Loucy (cell line): ENCODE measurements around the gene ZNF782.

Experiments
- H2AFZ ChIP-seq: fragments of 200-600 bp; sonication (generic); 2 replicates; pipeline ENCODE4 v1.6.0; 2016; ENCODE audit warnings: antibody characterized with exemption, mild to moderate bottlenecking, low read length, moderate library complexity
- H3F3A ChIP-seq: fragments of 200-600 bp; 2 replicates; pipeline ENCODE4 v1.6.0; 2016; ENCODE audit warnings: antibody characterized with exemption, low read depth, mild to moderate bottlenecking
- H3K27me3 ChIP-seq: fragments of 200-600 bp; sonication (generic); 2 replicates; pipeline ENCODE4 v1.6.1; 2014; ENCODE audit warnings: low read length, mild to moderate bottlenecking; ENCODE audit not compliant: insufficient read depth, poor library complexity, severe bottlenecking
- H3K36me3 ChIP-seq: fragments of 200-600 bp; sonication (generic); 2 replicates; pipeline ENCODE4 v1.6.1; 2016; ENCODE audit warnings: low read length; ENCODE audit not compliant: insufficient read depth
- H3K4me1 ChIP-seq: fragments of 200-600 bp; sonication (generic); 2 replicates; pipeline ENCODE4 v1.5.1; 2014; ENCODE audit warnings: low read length, mild to moderate bottlenecking; ENCODE audit not compliant: insufficient read depth, poor library complexity, severe bottlenecking
- H3K4me2 ChIP-seq: fragments of 200-600 bp; sonication (generic); 2 replicates; pipeline ENCODE4 v1.6.0; 2014; ENCODE audit warnings: antibody characterized with exemption, low read length, low read depth, mild to moderate bottlenecking; ENCODE audit not compliant: poor library complexity, severe bottlenecking
- H3K4me3 ChIP-seq: fragments of 200-600 bp; sonication (generic); 2 replicates; pipeline ENCODE4 v1.5.1; 2014; ENCODE audit warnings: low read length, mild to moderate bottlenecking, mixed read lengths; ENCODE audit not compliant: poor library complexity, severe bottlenecking
- H3K79me2 ChIP-seq: fragments of 200-600 bp; sonication (generic); 2 replicates; pipeline ENCODE4 v1.6.1; 2014; ENCODE audit warnings: low read length; ENCODE audit not compliant: insufficient read depth
- H3K9ac ChIP-seq: fragments of 200-600 bp; sonication (generic); 2 replicates; pipeline ENCODE4 v1.6.0; 2014; ENCODE audit warnings: mild to moderate bottlenecking, low read depth, low read length, moderate library complexity; ENCODE audit not compliant: poor library complexity, severe bottlenecking
- H3K9me2 ChIP-seq: fragments of 200-600 bp; sonication (generic); replicated peaks from 2 replicates; pipeline ENCODE4 v1.6.1; 2016; ENCODE audit warnings: low read depth, low read length, mixed read lengths
- H3K9me3 ChIP-seq: fragments of 200-600 bp; sonication (generic); 2 replicates; pipeline ENCODE4 v1.6.1; 2014; ENCODE audit warnings: mild to moderate bottlenecking, antibody characterized with exemption, low read length, low read depth; ENCODE audit not compliant: insufficient read depth
- H4K20me1 ChIP-seq: fragments of 200-600 bp; sonication (generic); 2 replicates; pipeline ENCODE4 v1.6.0; 2014; ENCODE audit warnings: antibody characterized with exemption, low read length, mild to moderate bottlenecking; ENCODE audit not compliant: insufficient read depth, poor library complexity, severe bottlenecking
- EZH2phosphoT487 ChIP-seq: fragments of 200-600 bp; IDR thresholded peaks from 2 replicates; pipeline ENCODE4 v1.6.1; 2018; ENCODE audit warnings: antibody characterized with exemption, mild to moderate bottlenecking, moderate library complexity, borderline replicate concordance
- TF ChIP-seq, protein P1 (sequence below): fragments of 200-600 bp; sonication (generic); conservative IDR thresholded peaks from 2 replicates; pipeline ENCODE4 v1.5.1; 2014; ENCODE audit warnings: mild to moderate bottlenecking, antibody characterized with exemption, low read length

ZNF782 gene

GRCh38 chr9:96883922-96884321, 29.6 kb upstream of the ZNF782 start:
- Histone ChIP-seq H3K4me3 (no peak overlapping the region), H3K4me1 (no peaks in the 10 kb centered on the region), H3K27me3 (no peaks in the 10 kb centered on the region), H3K9ac (no peak overlapping the region), H3K4me2 (no peak overlapping the region), H4K20me1 (no peaks in the 10 kb centered on the region), H3K36me3 (no peaks in the 10 kb centered on the region), H3K9me2 (no peaks in the 10 kb centered on the region), H3K9me3 (no peaks in the 10 kb centered on the region), H2AFZ (no peak overlapping the region), H3F3A (no peaks in the 10 kb centered on the region), H3K79me2 (no peaks in the 10 kb centered on the region)
- TF ChIP-seq EZH2phosphoT487: no peak
- TF ChIP-seq, protein P1, sequence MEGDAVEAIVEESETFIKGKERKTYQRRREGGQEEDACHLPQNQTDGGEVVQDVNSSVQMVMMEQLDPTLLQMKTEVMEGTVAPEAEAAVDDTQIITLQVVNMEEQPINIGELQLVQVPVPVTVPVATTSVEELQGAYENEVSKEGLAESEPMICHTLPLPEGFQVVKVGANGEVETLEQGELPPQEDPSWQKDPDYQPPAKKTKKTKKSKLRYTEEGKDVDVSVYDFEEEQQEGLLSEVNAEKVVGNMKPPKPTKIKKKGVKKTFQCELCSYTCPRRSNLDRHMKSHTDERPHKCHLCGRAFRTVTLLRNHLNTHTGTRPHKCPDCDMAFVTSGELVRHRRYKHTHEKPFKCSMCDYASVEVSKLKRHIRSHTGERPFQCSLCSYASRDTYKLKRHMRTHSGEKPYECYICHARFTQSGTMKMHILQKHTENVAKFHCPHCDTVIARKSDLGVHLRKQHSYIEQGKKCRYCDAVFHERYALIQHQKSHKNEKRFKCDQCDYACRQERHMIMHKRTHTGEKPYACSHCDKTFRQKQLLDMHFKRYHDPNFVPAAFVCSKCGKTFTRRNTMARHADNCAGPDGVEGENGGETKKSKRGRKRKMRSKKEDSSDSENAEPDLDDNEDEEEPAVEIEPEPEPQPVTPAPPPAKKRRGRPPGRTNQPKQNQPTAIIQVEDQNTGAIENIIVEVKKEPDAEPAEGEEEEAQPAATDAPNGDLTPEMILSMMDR: no peak

DNA sequence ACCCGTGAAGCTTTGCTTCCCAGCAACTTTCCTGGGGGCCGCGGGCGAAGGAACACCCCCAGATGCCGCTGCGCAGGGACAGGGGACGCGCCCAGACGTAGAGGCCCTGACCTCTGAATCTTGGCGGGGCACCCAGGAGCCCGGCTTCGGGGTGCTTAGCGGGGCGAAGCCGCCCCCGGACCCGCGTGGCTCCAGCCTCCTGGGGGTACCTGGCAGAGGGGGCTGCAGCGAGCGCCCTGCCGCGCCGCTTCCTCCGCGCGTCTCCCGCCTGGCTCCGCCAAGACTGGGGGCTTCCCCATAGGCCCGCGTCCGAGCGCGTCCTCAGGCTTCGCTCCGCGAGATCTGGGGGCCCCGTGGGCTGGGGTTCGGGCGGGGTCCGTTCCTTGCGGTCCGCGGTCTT, 23.0 kb upstream of the ZNF782 start:
- Histone ChIP-seq H3K79me2 (no peaks in the 10 kb centered on the region), H3F3A (no peaks in the 10 kb centered on the region), H2AFZ (no peak overlapping the region), H3K36me3 (no peaks in the 10 kb centered on the region), H3K9me2 (no peaks in the 10 kb centered on the region), H3K4me1 (no peaks in the 10 kb centered on the region), H3K9me3 (no peaks in the 10 kb centered on the region), H3K27me3 (no peaks in the 10 kb centered on the region), H3K4me3 (no peak overlapping the region), H3K9ac (no peak overlapping the region), H3K4me2 (no peak overlapping the region), H4K20me1 (no peaks in the 10 kb centered on the region)
- TF ChIP-seq EZH2phosphoT487: no peak
- TF ChIP-seq, protein P1: no peak

- no peak overlapping the region for H2AFZ ChIP-seq
- H3K4me1 ChIP-seq: no peaks in the 10 kb centered on the region
- no peaks in the 10 kb centered on the region for H3K36me3 ChIP-seq
- no peaks in the 10 kb centered on the region for H3K79me2 ChIP-seq
- no peak overlapping the region for H3K4me2 ChIP-seq
- H3F3A ChIP-seq: no peaks in the 10 kb centered on the region
- no peaks in the 10 kb centered on the region for H4K20me1 ChIP-seq
- H3K9me2 ChIP-seq: no peaks in the 10 kb centered on the region
- H3K4me3 ChIP-seq: no peak overlapping the region
- no peak overlapping the region for H3K9ac ChIP-seq
- H3K9me3 ChIP-seq: no peaks in the 10 kb centered on the region
- TF ChIP-seq, protein P1: no peak
- TF ChIP-seq EZH2phosphoT487: no peak
- H3K27me3 ChIP-seq: no peaks in the 10 kb centered on the region
Observed at GRCh38 chr9:96875461-96876142, 21.3 kb upstream of the ZNF782 start.
